Retinal pigment epithelial cell (primary cell): ENCODE results near the gene ITGB1BP1.

Experiments used
- DNase-seq: peaks from one replicate; pipeline ENCODE4 v3.0.0-alpha.2; 2010; ENCODE audit warnings: low read depth
- H3K4me3 ChIP-seq: 2 replicates; pipeline ENCODE4 v1.5.1; 2011; ENCODE audit warnings: mild to moderate bottlenecking, low read length, control low read depth, moderate library complexity
- CTCF ChIP-seq: conservative IDR thresholded peaks from 2 replicates; pipeline ENCODE4 v1.5.1; 2011; ENCODE audit warnings: low read depth, low read length, control low read depth, inconsistent platforms

Gene ITGB1BP1

GRCh38 chr2:9406529-9407362 lies 16.6 kb downstream of the ITGB1BP1 start:
- TF ChIP-seq CTCF, result no peak
- H3K4me3 ChIP-seq, result no peak overlapping the region
- no peak for DNase-seq

GRCh38 chr2:9405636-9406035 lies 17.7 kb downstream of the ITGB1BP1 start:
- H3K4me3 ChIP-seq, result no peak overlapping the region
- TF ChIP-seq CTCF, result no peak
- DNase-seq, result no peak

GRCh38 chr2:9404451-9404850 lies 18.9 kb downstream of the ITGB1BP1 start:
- TF ChIP-seq CTCF, result no peak
- H3K4me3 ChIP-seq, result no peak overlapping the region
- DNase-seq, result no peak

GRCh38 chr2:9403924-9404323 lies 19.4 kb downstream of the ITGB1BP1 start:
- TF ChIP-seq CTCF, result no peak
- H3K4me3 ChIP-seq, result no peak overlapping the region
- no peak for DNase-seq

GRCh38 chr2:9401646-9402371 lies 21.5 kb downstream of the ITGB1BP1 start:
- DNase-seq, result no peak
- no peak for TF ChIP-seq CTCF
- H3K4me3 ChIP-seq, result no peak overlapping the region

- no peak for TF ChIP-seq CTCF
- no peak for DNase-seq
- no peak overlapping the region for H3K4me3 ChIP-seq
Measured at GRCh38 chr2:9401059-9401547, 22.2 kb downstream of the ITGB1BP1 start.
